ENCODE data around the gene CCSER1.
"Not testable (repeated sequence)": the region's sequence is repeated elsewhere in the genome, so short reads cannot be mapped to it uniquely, and the experiment has no call there.

CCSER1 gene

GRCh38 chr4:91256751-91257150, 1129.6 kb downstream of the CCSER1 start:
- no peak for DNase-seq (ENCODE audit: insufficient read length)
- FAIRE-seq: no peak
- TF ChIP-seq TAF1 (IDR thresholded peaks at IDR 0.05; ENCODE audit: borderline replicate concordance, low read depth, low read length) (no peak), POLR2AphosphoS5 (IDR thresholded peaks at IDR 0.05; ENCODE audit: low read depth, low read length) (no peak), POLR2A (IDR thresholded peaks at IDR 0.05; ENCODE audit: low read depth, low read length) (no peak)

- DNase-seq (ENCODE audit: insufficient read length) (no peak), FAIRE-seq (no peak)
- no peak for TF ChIP-seq POLR2AphosphoS5 (IDR thresholded peaks at IDR 0.05; ENCODE audit: low read depth, low read length)
- TF ChIP-seq POLR2A (IDR thresholded peaks at IDR 0.05; ENCODE audit: low read depth, low read length): no peak
- TF ChIP-seq TAF1 (IDR thresholded peaks at IDR 0.05; ENCODE audit: borderline replicate concordance, low read depth, low read length): no peak
Measured at GRCh38 chr4:91257721-91258120, 1130.5 kb downstream of the CCSER1 start.

- FAIRE-seq (no peak), DNase-seq (ENCODE audit: insufficient read length) (no peak)
- TF ChIP-seq TAF1 (IDR thresholded peaks at IDR 0.05; ENCODE audit: borderline replicate concordance, low read depth, low read length) (no peak), POLR2AphosphoS5 (IDR thresholded peaks at IDR 0.05; ENCODE audit: low read depth, low read length) (no peak), POLR2A (IDR thresholded peaks at IDR 0.05; ENCODE audit: low read depth, low read length) (no peak)
Measured at GRCh38 chr4:91258326-91258725, 1131.1 kb downstream of the CCSER1 start.

DNA sequence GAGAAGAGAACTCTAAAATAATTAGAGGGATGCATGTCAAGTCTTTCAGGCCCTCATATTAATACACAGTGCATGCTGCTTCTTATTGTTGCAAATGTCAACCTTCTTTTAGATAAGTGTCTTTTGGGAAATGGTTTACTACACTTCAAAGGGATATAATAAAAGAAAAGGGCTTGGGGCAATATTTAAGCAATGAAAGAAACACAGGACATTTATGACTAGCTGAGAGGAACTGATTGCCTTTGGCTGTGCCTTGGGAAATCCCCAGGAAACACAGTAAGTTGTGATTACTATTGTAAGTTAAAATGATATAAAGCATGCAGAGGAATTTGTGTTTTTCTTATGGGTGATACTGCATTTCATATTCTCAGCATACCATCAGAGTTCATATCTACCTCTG, 1140.3 kb downstream of the CCSER1 start:
- DNase-seq (ENCODE audit: insufficient read length) (no peak), FAIRE-seq (no peak)
- no peak for TF ChIP-seq POLR2AphosphoS5 (IDR thresholded peaks at IDR 0.05; ENCODE audit: low read depth, low read length)
- TF ChIP-seq TAF1 (IDR thresholded peaks at IDR 0.05; ENCODE audit: borderline replicate concordance, low read depth, low read length): no peak
- TF ChIP-seq POLR2A (IDR thresholded peaks at IDR 0.05; ENCODE audit: low read depth, low read length): no peak

DNA sequence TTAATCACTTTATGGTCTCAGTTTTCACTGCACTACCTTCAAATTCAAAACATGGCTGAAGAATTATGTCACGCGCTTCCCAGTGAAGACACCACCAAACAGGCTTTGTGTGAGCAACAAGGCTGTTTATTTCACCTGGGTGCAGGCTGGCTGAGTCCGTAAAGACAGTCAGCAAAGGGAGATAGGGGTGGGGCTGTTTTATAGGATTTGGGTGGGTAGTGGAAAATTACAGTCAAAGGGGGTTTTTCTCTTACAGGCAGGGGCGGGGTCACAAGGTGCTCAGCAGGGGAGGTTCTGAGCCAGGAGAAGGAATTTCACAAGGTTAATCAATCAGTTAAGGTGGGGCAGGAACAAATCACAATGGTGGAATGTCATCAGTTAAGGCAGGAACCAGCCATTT, 1141.3 kb downstream of the CCSER1 start:
- not testable (repeated sequence) for DNase-seq (ENCODE audit: insufficient read length); FAIRE-seq

- DNase-seq (ENCODE audit: insufficient read length) (no peak), FAIRE-seq (no peak)
- no peak for TF ChIP-seq TAF1 (IDR thresholded peaks at IDR 0.05; ENCODE audit: borderline replicate concordance, low read depth, low read length)
- TF ChIP-seq POLR2A (IDR thresholded peaks at IDR 0.05; ENCODE audit: low read depth, low read length): no peak
- TF ChIP-seq POLR2AphosphoS5 (IDR thresholded peaks at IDR 0.05; ENCODE audit: low read depth, low read length): no peak
Measured at GRCh38 chr4:91268913-91269312, 1141.7 kb downstream of the CCSER1 start.

GRCh38 chr4:91279899-91280298, 1152.7 kb downstream of the CCSER1 start:
- no peak for FAIRE-seq
- TF ChIP-seq POLR2AphosphoS5 (IDR thresholded peaks at IDR 0.05; ENCODE audit: low read depth, low read length) (no peak), TAF1 (IDR thresholded peaks at IDR 0.05; ENCODE audit: borderline replicate concordance, low read depth, low read length) (no peak), POLR2A (IDR thresholded peaks at IDR 0.05; ENCODE audit: low read depth, low read length) (no peak)

DNA sequence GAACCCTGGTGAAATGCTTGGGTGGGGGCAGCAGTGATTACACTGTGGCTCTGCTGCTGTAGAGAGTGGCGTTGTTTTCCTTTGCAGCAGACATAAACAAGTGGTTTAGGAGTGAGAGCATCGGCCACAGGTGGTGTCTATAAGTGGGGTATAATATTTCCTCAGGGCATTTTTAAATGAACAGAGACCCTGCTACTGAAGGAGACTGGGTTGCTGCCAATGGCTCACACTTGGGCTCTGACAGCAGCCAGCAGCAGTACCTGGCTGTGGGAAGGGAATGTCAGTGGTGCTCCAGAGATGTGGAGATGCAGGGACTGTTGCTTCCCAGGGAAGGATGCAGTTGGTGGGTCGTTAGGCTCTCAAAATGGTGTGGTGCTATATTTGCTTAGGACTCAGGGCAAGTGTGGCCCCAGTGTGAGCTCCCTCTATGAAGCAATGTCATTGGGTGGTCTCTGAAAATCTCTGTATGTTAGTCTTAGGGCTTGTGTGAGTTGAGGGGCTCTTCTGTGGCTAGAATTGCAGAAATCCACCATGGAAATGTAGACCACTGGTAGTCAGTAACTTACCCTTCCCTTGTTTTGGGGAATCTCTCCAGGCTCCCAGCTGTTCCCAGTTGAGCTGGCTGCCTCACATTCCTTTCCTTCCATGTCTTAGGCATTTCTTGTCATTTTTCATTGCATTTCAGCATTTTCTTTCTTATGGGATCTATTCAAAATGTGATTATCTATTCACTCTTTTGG, 1153.5 kb downstream of the CCSER1 start:
- no peak for DNase-seq (ENCODE audit: insufficient read length)
- no peak for FAIRE-seq
- TF ChIP-seq POLR2AphosphoS5 (IDR thresholded peaks at IDR 0.05; ENCODE audit: low read depth, low read length) (no peak), TAF1 (IDR thresholded peaks at IDR 0.05; ENCODE audit: borderline replicate concordance, low read depth, low read length) (no peak), POLR2A (IDR thresholded peaks at IDR 0.05; ENCODE audit: low read depth, low read length) (no peak)

More at GRCh38 chr4:91279899-91280298, 1152.7 kb downstream of the CCSER1 start:
- DNase-seq (ENCODE audit: insufficient read length): no peak

GRCh38 chr4:91282217-91282616, 1155.0 kb downstream of the CCSER1 start:
- TF ChIP-seq TAF1 (IDR thresholded peaks at IDR 0.05; ENCODE audit: borderline replicate concordance, low read depth, low read length) (no peak), POLR2A (IDR thresholded peaks at IDR 0.05; ENCODE audit: low read depth, low read length) (no peak), POLR2AphosphoS5 (IDR thresholded peaks at IDR 0.05; ENCODE audit: low read depth, low read length) (no peak)
- no peak for DNase-seq (ENCODE audit: insufficient read length)
- FAIRE-seq: no peak

GRCh38 chr4:91283726-91284230, 1156.6 kb downstream of the CCSER1 start:
- DNase-seq (ENCODE audit: insufficient read length) (no peak), FAIRE-seq (no peak)
- TF ChIP-seq POLR2A (IDR thresholded peaks at IDR 0.05; ENCODE audit: low read depth, low read length): no peak
- TF ChIP-seq TAF1 (IDR thresholded peaks at IDR 0.05; ENCODE audit: borderline replicate concordance, low read depth, low read length): no peak
- no peak for TF ChIP-seq POLR2AphosphoS5 (IDR thresholded peaks at IDR 0.05; ENCODE audit: low read depth, low read length)

DNA sequence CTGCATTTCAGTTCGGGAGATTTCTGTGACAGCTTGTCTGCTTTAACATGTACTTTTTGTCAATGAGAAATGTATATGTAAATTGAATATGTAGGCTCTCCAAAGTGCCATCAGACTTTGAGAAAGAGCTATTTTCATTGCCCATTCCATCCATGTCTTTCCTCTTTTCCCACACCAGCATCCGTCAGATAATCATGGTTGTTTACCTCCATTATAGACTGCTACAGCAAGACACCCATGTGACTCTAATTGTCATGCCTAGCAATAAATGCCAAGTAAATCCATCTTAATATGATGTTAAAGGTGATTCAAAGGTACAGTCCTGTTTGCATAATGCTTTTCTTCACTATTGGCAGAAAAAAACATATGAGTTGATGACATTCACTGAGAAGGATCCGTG, 1157.3 kb downstream of the CCSER1 start:
- FAIRE-seq (no peak), DNase-seq (ENCODE audit: insufficient read length) (no peak)
- TF ChIP-seq TAF1 (IDR thresholded peaks at IDR 0.05; ENCODE audit: borderline replicate concordance, low read depth, low read length) (no peak), POLR2A (IDR thresholded peaks at IDR 0.05; ENCODE audit: low read depth, low read length) (no peak)

GRCh38 chr4:91285487-91285886, 1158.3 kb downstream of the CCSER1 start:
- TF ChIP-seq POLR2A (IDR thresholded peaks at IDR 0.05; ENCODE audit: low read depth, low read length) (no peak), POLR2AphosphoS5 (IDR thresholded peaks at IDR 0.05; ENCODE audit: low read depth, low read length) (no peak), TAF1 (IDR thresholded peaks at IDR 0.05; ENCODE audit: borderline replicate concordance, low read depth, low read length) (no peak)
- DNase-seq (ENCODE audit: insufficient read length) (no peak), FAIRE-seq (no peak)
